Inferior parietal cortex (tissue), 1 donor: ENCODE measurements around the gene CDH26.

Experiments used
- DNase-seq: peaks from one replicate; pipeline ENCODE4 v3.0.0-alpha.2; 2016; ENCODE audit errors: extremely low spot score

The CDH26 gene

GRCh38 chr20:60046436-60046835 lies 88.2 kb downstream of the CDH26 start:
- DNase-seq: no peak

DNA sequence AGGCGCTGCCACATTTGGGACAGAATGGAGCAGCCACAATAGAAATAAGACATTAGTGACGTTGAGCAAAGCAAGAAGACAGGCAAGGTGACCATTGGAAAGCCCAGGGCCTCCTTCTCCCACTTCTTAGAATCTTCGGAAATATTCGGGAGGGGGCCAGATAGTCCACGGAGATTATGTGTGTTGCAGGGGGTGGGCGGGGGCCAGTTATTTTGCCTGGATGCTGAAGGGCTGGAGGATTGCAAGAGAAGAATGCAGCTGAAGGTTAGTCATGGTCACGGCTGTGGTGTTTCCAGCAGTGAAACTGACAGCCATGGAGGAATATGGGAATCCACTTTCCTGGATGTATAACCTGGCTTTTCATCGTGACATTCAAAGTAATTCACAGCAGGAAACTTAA lies 88.6 kb downstream of the CDH26 start:
- DNase-seq: no peak

- no peak for DNase-seq
Observed at GRCh38 chr20:60048634-60049521, 90.7 kb downstream of the CDH26 start.

DNA sequence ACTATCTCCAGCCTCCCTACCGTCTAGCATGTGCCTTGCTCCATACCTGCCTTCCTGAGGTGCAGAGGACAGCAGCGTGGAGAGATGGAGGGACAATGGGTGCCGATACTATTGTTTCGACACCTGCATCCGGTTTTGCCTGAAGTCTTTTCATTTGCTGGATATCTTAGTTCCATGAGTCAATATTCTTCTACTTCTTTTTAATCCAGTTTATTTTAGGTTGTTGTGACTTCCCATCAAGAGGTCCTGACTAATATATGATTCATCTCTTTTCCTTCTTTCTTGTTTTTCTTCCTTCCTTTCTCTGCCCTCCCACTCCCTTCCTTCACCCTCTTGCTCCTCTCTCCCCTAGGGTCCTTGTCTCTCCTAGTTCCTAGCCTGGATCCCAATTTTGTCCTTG lies 91.4 kb downstream of the CDH26 start:
- no peak for DNase-seq

DNA sequence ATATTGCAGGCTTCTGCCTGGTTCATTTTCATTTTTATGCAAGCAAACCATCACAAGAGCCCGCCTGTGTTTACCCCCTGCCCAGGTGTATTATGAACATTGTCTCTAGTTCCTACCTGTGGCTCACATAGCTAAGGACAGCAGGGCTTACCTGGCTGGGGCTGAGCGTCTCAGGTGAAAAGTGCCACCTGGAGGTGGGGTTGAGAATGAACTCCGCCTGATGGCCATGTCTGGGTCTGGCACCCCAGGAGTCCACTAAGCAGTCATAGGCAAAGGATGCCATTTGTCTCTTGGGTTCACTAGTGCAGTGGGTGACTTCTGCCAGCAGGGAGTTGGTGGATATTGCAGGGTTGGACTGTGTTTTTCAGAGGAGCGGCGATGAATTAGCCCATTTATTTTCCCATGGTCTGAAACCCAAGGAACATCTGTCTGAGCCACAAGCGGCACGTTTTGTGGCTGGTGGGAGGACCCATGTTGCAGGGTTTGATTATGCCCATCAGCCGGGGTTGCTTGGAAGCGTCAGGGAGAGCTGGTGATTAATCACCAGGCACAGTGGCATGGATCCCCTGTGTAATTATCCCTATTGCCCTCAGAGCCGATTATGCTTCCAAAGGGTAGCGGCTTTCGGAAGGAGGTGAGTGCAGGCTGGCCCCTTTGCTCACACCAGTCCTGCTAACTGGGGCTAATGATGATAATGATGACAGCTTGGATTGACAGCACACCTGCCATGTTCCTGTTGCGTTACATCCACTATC lies 92.1 kb downstream of the CDH26 start:
- no peak for DNase-seq

GRCh38 chr20:60051911-60052310 lies 93.7 kb downstream of the CDH26 start:
- DNase-seq: no peak

- DNase-seq: no peak
Observed at GRCh38 chr20:60052322-60052721, 94.1 kb downstream of the CDH26 start.

DNA sequence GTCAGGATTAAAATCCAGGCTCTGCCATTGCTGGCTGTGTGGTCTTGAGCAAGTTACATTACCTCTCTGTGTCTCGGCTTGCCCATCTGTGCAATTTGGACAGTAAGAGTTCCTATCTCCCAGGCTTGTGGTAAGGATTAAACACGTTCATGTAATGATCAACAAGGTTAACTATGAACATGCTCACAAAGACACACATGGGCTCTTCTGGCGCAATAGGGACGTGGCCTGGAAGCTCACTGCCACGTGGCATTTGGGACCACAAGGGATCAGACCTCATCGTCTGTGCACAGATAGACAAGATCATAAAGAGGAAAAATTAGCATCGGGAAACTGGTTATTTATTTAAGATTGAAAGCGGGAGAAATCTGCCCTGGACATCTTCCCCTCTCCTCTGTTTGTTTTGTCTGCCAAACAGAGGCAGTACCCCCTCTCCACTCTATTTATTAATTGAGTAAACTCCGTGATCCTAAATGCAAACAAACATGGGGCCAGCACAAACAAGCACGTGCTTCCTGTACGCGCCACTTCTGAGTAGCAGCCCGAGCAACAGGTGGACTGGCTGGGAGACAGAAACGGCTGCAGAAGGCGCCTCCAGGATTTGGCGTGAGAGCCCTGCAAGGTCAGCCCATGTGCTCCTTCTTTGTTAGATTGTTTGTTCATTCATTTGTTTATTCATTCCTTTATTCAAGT lies 95.0 kb downstream of the CDH26 start:
- no peak for DNase-seq

- DNase-seq: no peak
Observed at GRCh38 chr20:60053818-60054190, 95.6 kb downstream of the CDH26 start.

GRCh38 chr20:60054716-60055634 lies 96.8 kb downstream of the CDH26 start:
- no peak for DNase-seq

- DNase-seq: no peak
Observed at GRCh38 chr20:60055740-60056139, 97.5 kb downstream of the CDH26 start.

- DNase-seq: no peak
Observed at GRCh38 chr20:60056407-60057122, 98.3 kb downstream of the CDH26 start.

DNA sequence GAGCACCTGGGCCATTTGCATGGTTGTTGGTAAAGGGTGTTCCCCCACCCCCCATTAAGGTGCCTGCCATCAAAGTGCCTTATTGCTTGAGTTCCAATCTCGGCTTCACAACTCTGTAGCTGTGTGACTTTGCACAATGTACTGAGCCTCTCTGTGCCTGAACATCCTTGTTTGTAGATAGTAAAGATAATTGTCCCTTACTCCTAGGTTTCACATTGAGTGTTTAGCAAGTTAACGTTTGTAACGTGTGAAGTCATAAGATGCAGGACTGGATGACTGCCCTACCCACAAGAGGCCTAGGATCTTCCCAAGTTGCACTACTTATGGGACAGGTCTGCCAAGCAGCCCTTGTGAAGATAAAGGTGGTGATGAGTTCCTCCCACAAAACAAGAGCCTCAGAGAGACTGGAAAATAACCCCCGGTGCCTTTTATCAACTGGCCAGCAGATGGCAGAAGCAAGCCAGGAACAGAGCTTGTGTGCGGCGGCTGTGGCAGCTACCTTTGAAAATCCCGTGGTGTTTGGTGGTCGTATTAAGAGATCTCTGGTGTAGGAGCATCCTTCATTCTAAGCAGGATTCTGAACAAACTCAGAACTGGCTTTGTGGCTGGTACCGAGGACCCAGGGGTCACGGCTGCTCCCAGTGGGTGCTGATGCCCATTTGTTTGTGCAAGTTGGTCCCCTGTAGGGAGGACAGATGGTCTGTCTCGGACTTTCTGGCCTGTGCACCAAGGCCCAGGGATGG lies 99.1 kb downstream of the CDH26 start:
- peak; percentile 88 for DNase-seq

DNA sequence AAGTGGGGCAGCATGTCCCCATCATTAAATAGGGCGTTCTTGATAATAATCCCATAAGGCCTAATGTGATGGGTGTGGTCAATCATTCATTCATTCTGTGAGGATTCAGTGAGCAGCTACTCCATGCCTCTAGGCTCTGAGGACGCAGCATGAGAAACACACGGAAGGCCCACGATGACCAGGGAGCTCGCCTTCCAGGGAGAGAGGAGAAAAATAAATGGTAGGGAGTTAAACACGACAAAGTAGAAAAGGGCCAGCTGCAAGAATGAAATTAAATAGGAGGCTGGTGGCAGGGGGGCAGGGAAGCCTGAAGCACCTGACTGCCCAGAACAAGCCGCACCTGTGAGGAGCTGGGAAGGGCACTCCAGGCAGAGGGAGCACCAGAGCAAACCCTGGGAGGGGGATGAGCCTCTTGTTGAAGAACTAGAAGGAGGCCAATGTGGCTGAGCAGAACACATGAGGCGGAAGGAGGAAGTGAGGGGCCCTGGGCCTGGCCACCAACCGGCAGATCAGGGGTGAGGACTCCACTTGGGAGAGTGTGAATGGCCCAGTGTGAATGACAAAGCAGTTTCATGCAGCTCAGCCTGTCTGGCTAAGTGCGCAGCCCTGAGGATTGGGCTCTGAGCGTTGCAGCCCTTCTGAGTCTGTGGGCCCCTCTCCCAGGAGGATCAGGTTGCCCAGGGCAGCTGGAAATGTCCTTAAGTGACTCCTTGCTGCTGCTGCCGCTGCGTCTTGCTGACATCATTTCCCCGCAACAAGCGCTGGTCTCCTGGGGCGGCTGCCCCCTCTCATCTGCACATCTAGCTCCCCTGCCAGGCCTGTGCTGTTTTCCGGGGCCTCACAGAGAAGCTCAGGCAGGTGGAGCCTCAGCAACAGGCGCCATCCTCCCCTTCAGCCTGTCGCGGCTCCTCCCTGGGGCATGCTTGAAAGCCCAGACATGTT lies 99.9 kb downstream of the CDH26 start:
- no peak for DNase-seq

DNA sequence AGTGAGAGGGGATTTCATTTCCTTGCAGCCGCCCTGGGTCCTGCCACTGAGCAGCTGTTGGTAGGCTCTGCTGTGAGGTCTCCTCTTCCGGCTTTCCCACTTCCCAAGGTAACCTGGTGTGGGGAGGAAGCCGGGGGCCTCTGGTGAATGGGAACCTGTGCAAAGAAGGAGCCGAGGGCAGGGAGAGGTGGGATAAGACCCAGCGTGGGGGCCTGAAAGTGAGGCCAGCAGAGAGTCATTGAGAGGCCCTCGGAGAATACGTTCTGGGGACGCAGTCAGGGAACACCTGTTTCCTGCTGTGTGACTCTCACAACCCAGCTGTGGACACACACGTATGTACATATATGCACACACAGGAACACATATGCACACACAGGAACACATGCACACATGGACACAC lies 100.7 kb downstream of the CDH26 start:
- no peak for DNase-seq

DNA sequence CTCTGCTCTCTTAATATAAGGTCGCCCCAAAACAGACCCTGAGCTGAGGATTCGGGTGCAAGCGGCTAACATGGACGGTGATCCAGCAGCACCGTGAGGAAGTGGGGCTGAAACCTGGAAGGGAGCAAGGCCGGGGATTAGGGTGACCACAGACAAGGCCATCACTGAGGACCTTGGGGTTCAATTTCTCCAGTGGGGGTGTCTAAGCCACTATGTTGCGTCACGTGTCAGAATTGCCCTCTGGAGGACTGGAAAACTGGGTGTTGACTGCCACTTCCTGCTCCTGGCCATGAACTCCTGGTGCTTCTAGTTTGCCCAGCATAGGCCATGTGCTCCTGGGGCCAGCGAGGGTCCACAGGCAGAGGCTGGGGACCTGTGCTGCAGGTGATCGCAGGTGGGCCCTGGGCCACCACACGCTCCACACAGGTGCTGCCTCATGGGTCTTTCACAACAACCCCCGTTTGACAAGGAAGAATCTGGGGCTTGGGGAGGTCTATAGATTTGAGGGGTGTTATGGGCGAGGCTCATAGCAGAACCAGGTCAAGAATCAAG lies 101.9 kb downstream of the CDH26 start:
- DNase-seq: no peak

DNA sequence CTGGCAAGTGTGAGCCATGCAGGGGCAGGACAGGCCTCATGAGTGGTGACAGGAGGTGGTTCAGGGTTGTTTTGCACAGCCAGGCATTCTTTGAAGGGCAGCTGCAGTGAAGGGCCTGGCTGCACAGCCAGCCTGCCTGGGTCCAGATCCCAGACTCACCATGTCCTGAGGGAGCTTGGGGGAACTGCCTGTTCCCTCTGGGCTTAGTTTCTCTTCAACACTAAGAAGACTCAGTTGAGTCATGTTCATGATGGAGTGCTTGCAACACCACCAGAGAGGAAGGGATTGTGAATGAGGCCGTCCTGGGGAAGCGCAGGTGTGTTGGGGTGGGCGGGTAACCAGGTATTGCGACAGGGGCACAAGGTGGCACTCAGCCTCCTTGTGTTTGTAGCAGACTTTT lies 102.4 kb downstream of the CDH26 start:
- no peak for DNase-seq

DNA sequence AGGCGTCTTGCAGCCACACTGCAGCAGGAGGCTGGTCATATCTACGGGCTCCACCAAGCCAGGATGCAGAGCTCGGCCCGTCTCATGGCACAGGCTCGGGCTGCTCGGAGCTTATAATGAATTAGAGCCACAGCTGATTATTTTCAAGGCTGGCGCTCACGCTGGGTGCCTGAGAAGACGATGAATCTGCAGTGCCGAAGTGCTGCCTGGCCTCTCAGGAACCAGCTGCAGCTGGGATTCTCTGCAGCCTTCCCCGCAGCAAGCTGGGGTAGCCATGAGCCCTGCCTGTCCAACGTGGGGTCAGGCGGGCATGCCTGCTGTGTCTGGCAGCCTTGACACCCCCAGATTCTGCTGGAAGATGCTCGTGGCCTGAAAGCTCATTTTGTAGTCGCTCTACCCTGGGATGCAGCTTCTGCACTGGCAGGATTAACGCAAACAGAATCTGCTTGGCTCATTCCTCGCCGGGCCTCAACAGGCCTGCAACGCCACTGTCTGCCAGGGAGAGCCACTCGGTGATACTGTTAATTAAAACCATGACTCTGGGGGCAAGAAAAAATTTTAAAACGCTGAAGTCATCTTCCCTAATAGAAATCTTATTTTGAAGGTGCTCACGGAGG lies 104.3 kb downstream of the CDH26 start:
- DNase-seq: no peak
